K562 (cell line): Measurements from ENCODE around the gene MAGI1.

Source experiments
- CHD2 ChIP-seq: IDR thresholded peaks from 2 replicates; pipeline ENCODE4 v1.6.1; 2011; ENCODE audit warnings: low read depth, low read length
- CTCF ChIP-seq, 3 experiments: IDR thresholded peaks in 2 of 3; conservative IDR thresholded peaks in 1 of 3; 2 replicates each; pipeline ENCODE4 v1.5.1; 2011 to 2012; ENCODE audit warnings: low read length in 3 of 3, mild to moderate bottlenecking in 3 of 3, control low read depth in 2 of 3, improper control_type of control experiment in 1 of 3, inconsistent platforms in 1 of 3, low read depth in 1 of 3, mixed read lengths in 1 of 3, moderate library complexity in 1 of 3; ENCODE audit not compliant: insufficient read depth in 2 of 3
- E2F4 ChIP-seq: sonication (generic); formaldehyde crosslinking; IDR thresholded peaks from 2 replicates; pipeline ENCODE4 v1.8.0; 2022; ENCODE audit warnings: mild to moderate bottlenecking, low read depth, missing genetic modification reagents
- FOXP1 ChIP-seq: sonication (generic); formaldehyde crosslinking; IDR thresholded peaks from 2 replicates; pipeline ENCODE4 v1.8.0; 2022; ENCODE audit warnings: mild to moderate bottlenecking, missing genetic modification reagents
- ILF3 ChIP-seq: fragments of 450-650 bp; IDR thresholded peaks from 2 replicates; pipeline ENCODE4 v1.6.1; 2018; ENCODE audit warnings: antibody characterized with exemption, mild to moderate bottlenecking, moderate library complexity, borderline replicate concordance
- ILK ChIP-seq: fragments of 450-650 bp; IDR thresholded peaks from 2 replicates; pipeline ENCODE4 v1.6.1; 2016; ENCODE audit warnings: missing genetic modification characterization, low read depth, mild to moderate bottlenecking, missing compliant biosample characterization, moderate library complexity, borderline replicate concordance
- MXI1 ChIP-seq: IDR thresholded peaks from 2 replicates; pipeline ENCODE4 v1.6.1; 2011; ENCODE audit warnings: low read depth, mild to moderate bottlenecking, improper control_type of control experiment, low read length
- SIN3A ChIP-seq, 2 experiments: fragments of 150-350 bp in 1 of 2; IDR thresholded peaks; 2 replicates each; pipeline ENCODE4 v1.6.1; 2011 to 2016; ENCODE audit warnings: borderline replicate concordance in 2 of 2, low read depth in 2 of 2, low read length in 2 of 2, mild to moderate bottlenecking in 2 of 2, moderate library complexity in 2 of 2; ENCODE audit not compliant: control insufficient read depth in 1 of 2
- SNRNP70 ChIP-seq: fragments of 200-400 bp; formaldehyde crosslinking; optimal IDR thresholded peaks from 2 replicates; pipeline ENCODE3; 2017; ENCODE audit warnings: low read depth, low read length

- TF ChIP-seq E2F4 (CRISPR knock-in tag) (no peak), ILK (tag) (no peak), SNRNP70 (no peak), SIN3A (IDR thresholded peaks at IDR 0.05; ENCODE audit: borderline replicate concordance in 2 of 2, control insufficient read depth in 1 of 2, low read depth in 2 of 2, low read length in 2 of 2) (no peak), FOXP1 (CRISPR knock-in tag) (no peak), ILF3 (no peak), MXI1 (no peak), CHD2 (no peak), CTCF (IDR thresholded peaks at IDR 0.05 in 2 of 3, conservative IDR thresholded peaks at IDR 0.05 in 1 of 3; ENCODE audit: insufficient read depth in 2 of 3, low read depth in 1 of 3, low read length in 3 of 3) (no peak)
These were observed 540.9 kb downstream of the MAGI1 start for GRCh38 chr3:65497846-65498245.
